Glutamatergic neuron (in vitro differentiated cells): ENCODE data around the gene WBP2NL. TPM values are rescaled to one million over a fixed set of nuclear protein-coding genes. Genes with fewer than 3 reads are reported as not detected.

Experiments
- DNase-seq: peaks from one replicate; pipeline ENCODE4 v3.0.0; 2022
- H3K27ac Mint-ChIP-seq: one replicate; pipeline ENCODE4 v1.8.0; 2020; ENCODE audit warnings: mild to moderate bottlenecking, mixed read lengths, inconsistent platforms; ENCODE audit not compliant: unreplicated experiment
- H3K27me3 Mint-ChIP-seq: one replicate; pipeline ENCODE4 v1.8.0; 2020; ENCODE audit warnings: mild to moderate bottlenecking, moderate library complexity, mixed read lengths, inconsistent platforms; ENCODE audit not compliant: unreplicated experiment
- H3K36me3 Mint-ChIP-seq: one replicate; pipeline ENCODE4 v1.8.0; 2020; ENCODE audit warnings: mild to moderate bottlenecking, mixed read lengths, inconsistent platforms; ENCODE audit not compliant: unreplicated experiment
- H3K4me1 Mint-ChIP-seq: one replicate; pipeline ENCODE4 v1.8.0; 2020; ENCODE audit warnings: mild to moderate bottlenecking, low read depth, mixed read lengths, inconsistent platforms; ENCODE audit not compliant: unreplicated experiment
- H3K4me3 Mint-ChIP-seq: one replicate; pipeline ENCODE4 v1.8.0; 2020; ENCODE audit warnings: mild to moderate bottlenecking, mixed read lengths, inconsistent platforms; ENCODE audit not compliant: unreplicated experiment
- H3K9me3 Mint-ChIP-seq: one replicate; pipeline ENCODE4 v1.8.0; 2020; ENCODE audit warnings: mild to moderate bottlenecking, moderate library complexity, mixed read lengths, inconsistent platforms; ENCODE audit not compliant: unreplicated experiment
- total RNA-seq: library from RNA; stranded (reverse); fragmentation: NEBNext Ultra II Directional; extraction: Animal tissue kit (Norgen Biotek cat#: 25700); gene quantifications from one replicate; pipeline ENCODE4 v1.2.1, GENCODE V29; 2021; ENCODE audit not compliant: unreplicated experiment
- TF ChIP-seq, protein P1 (sequence below): fragments of 200-600 bp; sonication (generic); IDR thresholded peaks from one replicate; pipeline ENCODE4 v1.5.0; 2021; ENCODE audit not compliant: partially characterized antibody, unreplicated experiment

WBP2NL gene
- total RNA-seq, 1 donor from 2014 or later: not detected

DNA sequence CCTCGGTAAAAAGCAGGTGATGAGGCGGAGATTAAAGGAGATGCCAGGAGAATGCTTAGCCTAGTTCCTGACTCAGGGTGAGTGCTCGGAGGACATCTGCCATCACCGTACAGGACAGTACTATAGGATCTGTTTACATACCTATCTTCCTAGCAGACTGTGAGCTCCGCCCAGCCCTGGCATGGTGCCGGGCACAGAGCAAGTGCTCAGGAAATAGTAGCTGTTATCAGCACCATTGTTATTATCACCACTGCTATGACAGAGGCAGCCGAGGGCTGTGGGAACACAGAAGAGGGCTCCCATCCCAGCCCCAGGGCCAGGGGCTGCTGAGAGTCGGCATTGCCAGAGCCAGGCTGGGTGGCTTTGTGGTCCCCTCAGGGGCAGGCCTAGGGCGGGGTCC, 30.0 kb upstream of the WBP2NL start:
- H3K4me3 Mint-ChIP-seq: no peak overlapping the region
- TF ChIP-seq, protein P1, sequence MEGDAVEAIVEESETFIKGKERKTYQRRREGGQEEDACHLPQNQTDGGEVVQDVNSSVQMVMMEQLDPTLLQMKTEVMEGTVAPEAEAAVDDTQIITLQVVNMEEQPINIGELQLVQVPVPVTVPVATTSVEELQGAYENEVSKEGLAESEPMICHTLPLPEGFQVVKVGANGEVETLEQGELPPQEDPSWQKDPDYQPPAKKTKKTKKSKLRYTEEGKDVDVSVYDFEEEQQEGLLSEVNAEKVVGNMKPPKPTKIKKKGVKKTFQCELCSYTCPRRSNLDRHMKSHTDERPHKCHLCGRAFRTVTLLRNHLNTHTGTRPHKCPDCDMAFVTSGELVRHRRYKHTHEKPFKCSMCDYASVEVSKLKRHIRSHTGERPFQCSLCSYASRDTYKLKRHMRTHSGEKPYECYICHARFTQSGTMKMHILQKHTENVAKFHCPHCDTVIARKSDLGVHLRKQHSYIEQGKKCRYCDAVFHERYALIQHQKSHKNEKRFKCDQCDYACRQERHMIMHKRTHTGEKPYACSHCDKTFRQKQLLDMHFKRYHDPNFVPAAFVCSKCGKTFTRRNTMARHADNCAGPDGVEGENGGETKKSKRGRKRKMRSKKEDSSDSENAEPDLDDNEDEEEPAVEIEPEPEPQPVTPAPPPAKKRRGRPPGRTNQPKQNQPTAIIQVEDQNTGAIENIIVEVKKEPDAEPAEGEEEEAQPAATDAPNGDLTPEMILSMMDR: no peak
- H3K36me3 Mint-ChIP-seq: no peaks in the 10 kb centered on the region
- peaks cover 5% of the 10 kb centered on the region for H3K9me3 Mint-ChIP-seq
- H3K27me3 Mint-ChIP-seq: no peaks in the 10 kb centered on the region
- peaks cover 5% of the 10 kb centered on the region for H3K4me1 Mint-ChIP-seq
- H3K27ac Mint-ChIP-seq: no peak overlapping the region
- DNase-seq: no peak

DNA sequence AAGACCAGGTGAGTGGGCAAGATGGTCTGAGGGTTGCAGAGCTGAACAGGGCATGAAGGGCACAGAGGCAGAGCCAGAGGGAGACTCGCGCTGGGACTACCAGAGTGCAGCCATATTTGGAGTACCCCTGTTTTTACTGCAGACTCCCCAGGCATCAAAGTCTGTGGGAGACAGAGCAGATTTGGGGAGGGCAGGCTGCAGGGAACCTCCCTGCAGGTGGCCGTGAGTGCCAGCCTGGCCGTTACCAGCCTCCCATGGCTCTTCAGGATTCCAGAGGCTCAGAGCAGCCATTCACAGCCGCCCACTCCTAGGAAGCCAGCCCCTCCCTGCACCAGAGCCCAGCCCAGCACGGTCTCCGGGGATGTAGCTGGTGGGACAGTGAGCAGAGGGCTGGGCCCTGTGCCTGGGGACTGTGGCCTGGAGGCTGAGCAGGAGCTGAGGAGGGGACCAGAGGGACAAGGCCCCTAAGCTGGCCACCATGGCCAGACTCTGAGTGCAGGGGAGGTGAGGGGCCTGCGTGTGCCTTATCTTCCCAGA, 29.4 kb upstream of the WBP2NL start, which contains the start of gene SEPTIN3:
TSS of gene SEPTIN3 (plus strand) at position 334 of the 537 bp plus-strand sequence. CDS start 2,050 bp downstream, outside the sequence.
- no peak within 1 kb of the TSS for H3K27ac Mint-ChIP-seq

DNA sequence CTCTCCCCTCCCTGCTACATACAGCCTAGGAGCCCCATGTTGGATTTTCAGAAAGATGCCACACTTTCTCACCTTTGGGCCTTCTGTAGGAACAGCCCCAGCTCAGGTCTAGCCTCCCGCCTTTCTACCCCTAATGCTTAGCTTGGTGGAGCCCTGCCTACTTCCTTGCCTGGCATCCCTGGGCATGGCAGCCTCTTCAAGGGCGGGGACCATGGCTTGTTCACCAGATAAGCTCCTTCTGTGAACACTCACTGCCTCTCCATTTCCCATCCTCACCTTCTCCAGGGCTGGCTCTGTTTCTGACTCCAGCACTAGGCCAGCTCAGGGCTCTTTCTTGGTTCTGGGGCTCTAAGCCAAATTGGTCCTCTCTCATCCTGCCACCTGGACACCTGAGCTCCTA, 28.0 kb upstream of the WBP2NL start:
- no peak overlapping the region for H3K4me3 Mint-ChIP-seq
- H3K27ac Mint-ChIP-seq: no peak overlapping the region
- no peak for DNase-seq
- H3K9me3 Mint-ChIP-seq: peaks cover 5% of the 10 kb centered on the region
- peaks cover 6% of the 10 kb centered on the region for H3K27me3 Mint-ChIP-seq
- no peaks in the 10 kb centered on the region for H3K36me3 Mint-ChIP-seq
- peaks cover 5% of the 10 kb centered on the region for H3K4me1 Mint-ChIP-seq
- TF ChIP-seq, protein P1: no peak

More for the DNA sequence above, 29.4 kb upstream of the WBP2NL start, which contains the start of gene SEPTIN3:
- peaks cover 1% of the 10 kb centered on the region for H3K27me3 Mint-ChIP-seq
- TF ChIP-seq, protein P1: no peak
- no peaks in the 10 kb centered on the region for H3K36me3 Mint-ChIP-seq
- DNase-seq: peak; percentile 40
- peaks cover 5% of the 10 kb centered on the region for H3K9me3 Mint-ChIP-seq
- peaks cover 5% of the 10 kb centered on the region for H3K4me1 Mint-ChIP-seq
- no peak within 1 kb of the TSS for H3K4me3 Mint-ChIP-seq

DNA sequence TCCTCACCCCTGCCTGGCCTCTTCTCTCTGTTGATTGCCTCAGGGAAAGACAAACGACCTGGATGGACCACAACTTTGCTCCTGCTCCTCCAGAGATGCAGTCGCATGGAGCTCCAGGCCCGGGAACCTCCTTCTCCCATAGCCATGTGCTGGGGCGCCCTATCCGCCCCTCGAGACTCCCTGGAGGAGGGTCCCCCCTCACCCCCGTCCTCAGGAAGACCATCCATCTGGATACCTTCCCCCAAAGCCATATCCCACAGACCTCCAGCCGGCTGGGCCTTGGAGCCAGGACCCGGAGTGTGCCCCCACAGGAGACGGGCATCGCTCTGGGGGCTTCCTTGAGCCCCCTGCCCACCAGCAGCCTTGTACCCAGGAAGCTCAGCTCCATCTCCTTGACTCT, 27.2 kb upstream of the WBP2NL start:
- Mint-ChIP-seq H3K36me3 (peaks cover 5% of the 10 kb centered on the region), H3K4me1 (peaks cover 4% of the 10 kb centered on the region), H3K4me3 (no peak overlapping the region), H3K9me3 (peaks cover 6% of the 10 kb centered on the region), H3K27ac (no peak overlapping the region), H3K27me3 (peaks cover 13% of the 10 kb centered on the region)
- TF ChIP-seq, protein P1: no peak
- DNase-seq: no peak

DNA sequence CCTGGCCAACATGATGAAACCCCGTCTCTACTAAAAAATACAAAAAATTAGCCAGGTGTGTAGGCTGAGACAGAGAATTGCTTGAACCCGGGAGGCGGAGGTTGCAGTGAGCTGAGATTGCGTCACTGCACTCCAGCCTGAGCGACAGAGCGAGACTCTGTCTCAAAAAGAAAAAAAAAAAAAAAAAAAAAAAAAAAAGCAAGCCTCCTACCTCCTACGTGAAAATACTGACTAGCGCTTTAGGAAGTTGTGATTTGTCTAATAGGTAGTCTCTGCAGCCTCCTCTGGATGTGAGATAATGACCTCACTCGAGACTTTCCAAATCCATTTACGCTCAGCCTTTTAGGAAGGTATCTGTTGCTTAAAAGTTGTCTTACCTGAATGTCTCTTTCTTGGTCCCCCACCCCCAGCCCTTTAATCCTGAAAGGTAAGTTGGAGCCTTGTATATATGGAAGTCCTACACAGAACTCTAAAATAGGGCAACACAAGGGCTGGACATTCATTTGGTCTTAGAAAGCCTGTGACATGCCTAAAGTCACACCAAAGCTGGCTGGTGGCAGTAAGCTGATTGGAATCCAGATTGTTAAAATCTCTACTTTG, 23.8 kb upstream of the WBP2NL start:
- Mint-ChIP-seq H3K27me3 (peaks cover 20% of the 10 kb centered on the region), H3K4me1 (peaks cover 14% of the 10 kb centered on the region), H3K9me3 (peaks cover 6% of the 10 kb centered on the region)

More for the DNA sequence above, 23.8 kb upstream of the WBP2NL start:
- Mint-ChIP-seq H3K4me3 (no peak overlapping the region), H3K27ac (no peak overlapping the region), H3K36me3 (peaks cover 5% of the 10 kb centered on the region)
- DNase-seq: no peak
- TF ChIP-seq, protein P1: no peak
